OCI-M2 (cell line): Measurements from ENCODE around the gene RGL4.

Source experiments
- DNase-seq: peaks from one replicate; lab custom pipeline; 2025; ENCODE audit not compliant: unreplicated experiment; lab: John Stamatoyannopoulos, UW

The RGL4 gene

GRCh38 chr22:23678133-23678532 lies 12.7 kb upstream of the RGL4 start:
- DNase-seq: no peak

- no peak for DNase-seq
Observed at GRCh38 chr22:23681026-23681809, 9.6 kb upstream of the RGL4 start.

- DNase-seq: no peak
Observed at GRCh38 chr22:23682077-23682476, 8.7 kb upstream of the RGL4 start.

- DNase-seq: no peak
Observed at GRCh38 chr22:23682827-23683355, 7.9 kb upstream of the RGL4 start.

- no peak for DNase-seq
Observed at GRCh38 chr22:23683545-23683944, 7.3 kb upstream of the RGL4 start.

- no peak for DNase-seq
Observed at GRCh38 chr22:23684026-23684425, 6.8 kb upstream of the RGL4 start.

GRCh38 chr22:23684561-23685031 lies 6.2 kb upstream of the RGL4 start:
- DNase-seq: no peak

GRCh38 chr22:23685205-23685784 lies 5.5 kb upstream of the RGL4 start:
- DNase-seq: no peak

- DNase-seq: no peak
Observed at GRCh38 chr22:23686416-23687024, 4.3 kb upstream of the RGL4 start.

GRCh38 chr22:23688121-23688520 lies 2.7 kb upstream of the RGL4 start:
- no peak for DNase-seq

- no peak for DNase-seq
Observed at GRCh38 chr22:23688571-23688970, 2.2 kb upstream of the RGL4 start.

GRCh38 chr22:23689414-23689813 lies 1.4 kb upstream of the RGL4 start:
- DNase-seq: no peak

- DNase-seq: no peak
Observed at GRCh38 chr22:23691748-23692423, 1.1 kb downstream of the RGL4 start.

GRCh38 chr22:23692598-23693291 lies 1.9 kb downstream of the RGL4 start:
- no peak for DNase-seq

GRCh38 chr22:23693979-23694680 lies 3.3 kb downstream of the RGL4 start:
- DNase-seq: no peak

- DNase-seq: no peak
Observed at GRCh38 chr22:23695141-23695540, 4.3 kb downstream of the RGL4 start.

- DNase-seq: no peak
Observed at GRCh38 chr22:23695571-23696325, 4.9 kb downstream of the RGL4 start.

- DNase-seq: no peak
Observed at GRCh38 chr22:23696326-23696851, 5.6 kb downstream of the RGL4 start.
